H9 (cell line): ENCODE data around the gene AFF2. TPM values are rescaled to one million over a fixed set of nuclear protein-coding genes. Genes with fewer than 3 reads are reported as not detected.

Experiments used
- DNase-seq: peaks from one replicate; pipeline ENCODE4 v3.0.0-alpha.2; 2017
- H2AFZ ChIP-seq: one replicate; pipeline ENCODE4 v1.6.1; 2013; ENCODE audit warnings: mild to moderate bottlenecking, low read length, control low read depth, moderate library complexity
- H2AK5ac ChIP-seq: 2 replicates; pipeline ENCODE4 v1.6.1; 2013; ENCODE audit warnings: low read length, control low read depth, mixed read lengths; ENCODE audit not compliant: insufficient read length
- H2BK120ac ChIP-seq: one replicate; pipeline ENCODE4 v1.6.1; 2013; ENCODE audit warnings: low read depth, mild to moderate bottlenecking, low read length, control low read depth, inconsistent platforms; ENCODE audit not compliant: poor library complexity, severe bottlenecking
- H2BK12ac ChIP-seq: 2 replicates; pipeline ENCODE4 v1.6.1; 2013; ENCODE audit warnings: low read length, control low read depth, mixed read lengths, low read depth; ENCODE audit not compliant: insufficient read length
- H2BK15ac ChIP-seq: 2 replicates; pipeline ENCODE4 v1.6.1; 2013; ENCODE audit warnings: low read depth, low read length, control low read depth
- H2BK20ac ChIP-seq: one replicate; pipeline ENCODE4 v1.6.1; 2013; ENCODE audit warnings: low read depth, mild to moderate bottlenecking, low read length, control low read depth, inconsistent platforms; ENCODE audit not compliant: poor library complexity, severe bottlenecking
- H2BK5ac ChIP-seq: 2 replicates; pipeline ENCODE4 v1.6.1; 2013; ENCODE audit warnings: low read length, control low read depth, mixed read lengths; ENCODE audit not compliant: insufficient read length
- H3K14ac ChIP-seq: 2 replicates; pipeline ENCODE4 v1.6.1; 2013; ENCODE audit warnings: low read length, control low read depth; ENCODE audit not compliant: insufficient read depth
- H3K18ac ChIP-seq: 2 replicates; pipeline ENCODE4 v1.6.1; 2013; ENCODE audit warnings: low read depth, mild to moderate bottlenecking, mixed read lengths, low read length, control low read depth; ENCODE audit not compliant: insufficient read length
- H3K23ac ChIP-seq: 2 replicates; pipeline ENCODE4 v1.6.1; 2013; ENCODE audit warnings: low read length, control low read depth, mixed read lengths, low read depth; ENCODE audit not compliant: insufficient read length
- H3K23me2 ChIP-seq: 2 replicates; pipeline ENCODE4 v1.6.1; 2013; ENCODE audit warnings: low read depth, mild to moderate bottlenecking, mixed read lengths, low read length, control low read depth; ENCODE audit not compliant: insufficient read length, poor library complexity, severe bottlenecking
- H3K27ac ChIP-seq: 2 replicates; pipeline ENCODE4 v1.5.1; 2013; ENCODE audit warnings: low read length, control low read depth, mixed read lengths, low read depth; ENCODE audit not compliant: insufficient read length
- H3K27me3 ChIP-seq: 2 replicates; pipeline ENCODE4 v1.6.1; 2013; ENCODE audit warnings: low read length, control low read depth, inconsistent platforms; ENCODE audit not compliant: insufficient read depth
- H3K4ac ChIP-seq: 2 replicates; pipeline ENCODE4 v1.6.1; 2013; ENCODE audit warnings: low read depth, mild to moderate bottlenecking, control low read depth, inconsistent platforms, low read length, moderate library complexity
- H3K4me1 ChIP-seq: 2 replicates; pipeline ENCODE4 v1.6.1; 2013; ENCODE audit warnings: low read length, control low read depth, inconsistent platforms; ENCODE audit not compliant: insufficient read depth
- H3K4me2 ChIP-seq: 2 replicates; pipeline ENCODE4 v1.6.1; 2013; ENCODE audit warnings: low read length, control low read depth, mixed read lengths; ENCODE audit not compliant: insufficient read length, insufficient read depth
- H3K56ac ChIP-seq: 2 replicates; pipeline ENCODE4 v1.6.1; 2013; ENCODE audit warnings: low read depth, mild to moderate bottlenecking, mixed read lengths, low read length, control low read depth; ENCODE audit not compliant: insufficient read length
- H3K79me1 ChIP-seq: 2 replicates; pipeline ENCODE4 v1.6.1; 2013; ENCODE audit warnings: low read depth, mild to moderate bottlenecking, moderate library complexity, low read length, control low read depth, inconsistent platforms; ENCODE audit not compliant: insufficient read depth, poor library complexity, severe bottlenecking
- H3K79me2 ChIP-seq: 2 replicates; pipeline ENCODE4 v1.6.1; 2013; ENCODE audit warnings: low read length, control low read depth, inconsistent platforms; ENCODE audit not compliant: insufficient read depth
- H3K9ac ChIP-seq: 2 replicates; pipeline ENCODE4 v1.6.1; 2013; ENCODE audit warnings: low read length, control low read depth, mixed read lengths; ENCODE audit not compliant: insufficient read length; ENCODE audit errors: extremely low read depth
- H3K9me3 ChIP-seq: one replicate; pipeline ENCODE4 v1.6.1; 2013; ENCODE audit warnings: low read depth, low read length, inconsistent platforms; ENCODE audit not compliant: control insufficient read depth
- H3T11ph ChIP-seq: one replicate; pipeline ENCODE4 v1.6.1; 2013; ENCODE audit warnings: mild to moderate bottlenecking, low read length, control low read depth, inconsistent platforms
- H4K20me1 ChIP-seq: one replicate; pipeline ENCODE4 v1.6.1; 2013; ENCODE audit not compliant: control insufficient read depth, insufficient read length, insufficient read depth
- H4K5ac ChIP-seq: 2 replicates; pipeline ENCODE4 v1.6.1; 2013; ENCODE audit warnings: low read depth, mild to moderate bottlenecking, mixed read lengths, low read length, control low read depth; ENCODE audit not compliant: insufficient read length
- H4K8ac ChIP-seq: replicated peaks from 2 replicates; pipeline ENCODE4 v1.6.1; 2013; ENCODE audit warnings: low read length, control low read depth, mixed read lengths, low read depth; ENCODE audit not compliant: insufficient read length
- H4K91ac ChIP-seq: 2 replicates; pipeline ENCODE4 v1.6.1; 2013; ENCODE audit warnings: low read depth, mild to moderate bottlenecking, moderate library complexity, mixed read lengths, low read length, control low read depth; ENCODE audit not compliant: insufficient read length
- H3K27ac Mint-ChIP-seq, 3 experiments: 2 replicates in 2 of 3; 3 replicates in 1 of 3; pipeline ENCODE4 v1.8.0; 2020 to 2021; ENCODE audit warnings: mixed read lengths in 3 of 3, mild to moderate bottlenecking in 1 of 3, moderate library complexity in 1 of 3
- H3K27me3 Mint-ChIP-seq: 2 replicates; pipeline ENCODE4 v1.8.0; 2021; ENCODE audit warnings: low read depth, mild to moderate bottlenecking, moderate library complexity, mixed read lengths
- H3K36me3 Mint-ChIP-seq, 3 experiments: 2 replicates in 2 of 3; 3 replicates in 1 of 3; pipeline ENCODE4 v1.8.0; 2020 to 2021; ENCODE audit warnings: low read depth in 3 of 3, mixed read lengths in 3 of 3; ENCODE audit not compliant: insufficient read depth in 1 of 3
- H3K4me1 Mint-ChIP-seq, 2 experiments: 2 replicates each; pipeline ENCODE4 v1.8.0; 2020; ENCODE audit warnings: mixed read lengths in 2 of 2
- H3K4me3 Mint-ChIP-seq, 2 experiments: 2 replicates in 1 of 2; 3 replicates in 1 of 2; pipeline ENCODE4 v1.8.0; 2020 to 2021; ENCODE audit warnings: mild to moderate bottlenecking in 2 of 2, mixed read lengths in 2 of 2, moderate library complexity in 1 of 2
- H3K9me3 Mint-ChIP-seq, 2 experiments: 2 replicates in 1 of 2; 3 replicates in 1 of 2; pipeline ENCODE4 v1.8.0; 2020; ENCODE audit warnings: mild to moderate bottlenecking in 2 of 2, mixed read lengths in 2 of 2, moderate library complexity in 1 of 2
- total RNA-seq: library from RNA; stranded (reverse); gene quantifications from 2 replicates; pipeline ENCODE4 v1.2.1, GENCODE V29; 2021
- TF ChIP-seq, protein P1 (sequence below): fragments of 200-600 bp; sonication (generic); conservative IDR thresholded peaks from 3 replicates; pipeline ENCODE4 v1.8.0; 2021; ENCODE audit warnings: antibody characterized with exemption, mild to moderate bottlenecking

The AFF2 gene
- total RNA-seq, 1 experiment from 2014 or later: 14.6 TPM

DNA sequence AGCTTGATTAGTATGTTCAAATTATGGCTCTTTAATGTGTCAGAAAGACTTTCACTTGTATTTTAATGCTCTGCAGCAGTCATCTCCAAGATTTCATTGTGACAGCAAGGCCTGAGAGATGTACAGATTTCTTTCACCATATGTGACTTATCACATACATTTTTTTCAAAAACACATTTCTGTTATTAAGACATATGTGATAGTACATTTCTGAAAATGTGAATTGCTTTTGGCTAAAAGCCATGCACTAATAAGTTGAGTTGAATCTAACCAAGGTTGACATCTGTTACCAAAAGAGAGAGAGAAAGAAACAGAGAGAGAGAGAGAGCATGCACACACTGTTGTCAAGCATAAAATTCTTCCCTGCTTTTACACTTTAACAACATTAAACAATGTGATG, 409.3 kb downstream of the AFF2 start:
- Histone ChIP-seq H3K14ac (no peak overlapping the region), H3K23ac (no peak overlapping the region), H3K27ac (no peak overlapping the region), H4K5ac (no peak overlapping the region), H2BK120ac (no peak overlapping the region), H2BK12ac (no peak overlapping the region), H3K23me2 (no peaks in the 10 kb centered on the region), H2BK20ac (no peak overlapping the region), H3K79me1 (no peaks in the 10 kb centered on the region), H4K20me1 (no peaks in the 10 kb centered on the region), H3T11ph (no peak overlapping the region), H3K56ac (no peak overlapping the region), H3K18ac (no peak overlapping the region), H3K4me1 (no peaks in the 10 kb centered on the region), H2AFZ (no peak overlapping the region), H2BK15ac (no peak overlapping the region), H3K9me3 (peaks cover 37% of the 10 kb centered on the region), H3K4ac (no peak overlapping the region), H2AK5ac (no peak overlapping the region), H2BK5ac (no peak overlapping the region), H3K4me2 (no peak overlapping the region), H4K8ac (no peak overlapping the region), H4K91ac (no peak overlapping the region), H3K79me2 (no peaks in the 10 kb centered on the region), H3K9ac (no peak overlapping the region), H3K27me3 (no peaks in the 10 kb centered on the region)
- Mint-ChIP-seq H3K27me3 (no peaks in the 10 kb centered on the region), H3K36me3 (peaks cover 11 to 20% (median 18%) of the 10 kb centered on the region in 3 experiments), H3K9me3 (peaks cover 74 to 77% of the 10 kb centered on the region in 2 experiments), H3K4me3 (no peak overlapping the region), H3K4me1 (peaks cover 11 to 13% of the 10 kb centered on the region in 2 experiments), H3K27ac (no peak overlapping the region)
- DNase-seq: no peak
- TF ChIP-seq, protein P1, sequence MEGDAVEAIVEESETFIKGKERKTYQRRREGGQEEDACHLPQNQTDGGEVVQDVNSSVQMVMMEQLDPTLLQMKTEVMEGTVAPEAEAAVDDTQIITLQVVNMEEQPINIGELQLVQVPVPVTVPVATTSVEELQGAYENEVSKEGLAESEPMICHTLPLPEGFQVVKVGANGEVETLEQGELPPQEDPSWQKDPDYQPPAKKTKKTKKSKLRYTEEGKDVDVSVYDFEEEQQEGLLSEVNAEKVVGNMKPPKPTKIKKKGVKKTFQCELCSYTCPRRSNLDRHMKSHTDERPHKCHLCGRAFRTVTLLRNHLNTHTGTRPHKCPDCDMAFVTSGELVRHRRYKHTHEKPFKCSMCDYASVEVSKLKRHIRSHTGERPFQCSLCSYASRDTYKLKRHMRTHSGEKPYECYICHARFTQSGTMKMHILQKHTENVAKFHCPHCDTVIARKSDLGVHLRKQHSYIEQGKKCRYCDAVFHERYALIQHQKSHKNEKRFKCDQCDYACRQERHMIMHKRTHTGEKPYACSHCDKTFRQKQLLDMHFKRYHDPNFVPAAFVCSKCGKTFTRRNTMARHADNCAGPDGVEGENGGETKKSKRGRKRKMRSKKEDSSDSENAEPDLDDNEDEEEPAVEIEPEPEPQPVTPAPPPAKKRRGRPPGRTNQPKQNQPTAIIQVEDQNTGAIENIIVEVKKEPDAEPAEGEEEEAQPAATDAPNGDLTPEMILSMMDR: no peak
